Prostate gland (tissue), 2 donors: ENCODE measurements around the gene PDGFD.

Experiments
- POLR2AphosphoS5 ChIP-seq: sonication (generic); formaldehyde crosslinking; IDR thresholded peaks from one replicate; pipeline ENCODE4 v1.6.1; 2017; ENCODE audit warnings: antibody characterized with exemption
- TF ChIP-seq, protein P1 (sequence below), 4 experiments: fragments of 200-600 bp in 2 of 4; fragments of 450-650 bp in 2 of 4; sonication (generic) in 2 of 4; IDR thresholded peaks; 1 replicate in 3 of 4; 2 replicates in 1 of 4; pipeline ENCODE4 v1.5.1; 2016 to 2019; ENCODE audit warnings: antibody characterized with exemption in 4 of 4, mild to moderate bottlenecking in 2 of 4, moderate library complexity in 2 of 4

DNA sequence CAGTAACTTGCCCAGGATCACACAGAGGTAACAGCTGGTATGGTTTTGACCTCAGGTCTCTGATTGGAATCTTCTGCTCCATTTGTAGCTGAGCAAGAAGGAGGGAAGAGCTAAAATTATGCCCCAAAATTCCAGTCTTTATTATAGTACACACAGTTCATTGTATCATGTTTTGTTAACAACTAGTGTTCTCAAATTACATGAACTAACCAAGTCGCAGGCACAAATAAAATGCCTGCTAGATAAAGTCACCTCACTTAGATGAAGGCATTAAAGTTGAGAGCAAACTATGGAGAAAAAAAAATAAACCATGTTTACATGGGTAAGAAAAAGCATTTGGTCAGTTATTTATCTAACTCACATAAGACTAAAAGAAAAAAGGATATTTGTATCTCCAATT, 58.8 kb downstream of the PDGFD start:
- TF ChIP-seq POLR2AphosphoS5: no peak
- TF ChIP-seq, protein P1, sequence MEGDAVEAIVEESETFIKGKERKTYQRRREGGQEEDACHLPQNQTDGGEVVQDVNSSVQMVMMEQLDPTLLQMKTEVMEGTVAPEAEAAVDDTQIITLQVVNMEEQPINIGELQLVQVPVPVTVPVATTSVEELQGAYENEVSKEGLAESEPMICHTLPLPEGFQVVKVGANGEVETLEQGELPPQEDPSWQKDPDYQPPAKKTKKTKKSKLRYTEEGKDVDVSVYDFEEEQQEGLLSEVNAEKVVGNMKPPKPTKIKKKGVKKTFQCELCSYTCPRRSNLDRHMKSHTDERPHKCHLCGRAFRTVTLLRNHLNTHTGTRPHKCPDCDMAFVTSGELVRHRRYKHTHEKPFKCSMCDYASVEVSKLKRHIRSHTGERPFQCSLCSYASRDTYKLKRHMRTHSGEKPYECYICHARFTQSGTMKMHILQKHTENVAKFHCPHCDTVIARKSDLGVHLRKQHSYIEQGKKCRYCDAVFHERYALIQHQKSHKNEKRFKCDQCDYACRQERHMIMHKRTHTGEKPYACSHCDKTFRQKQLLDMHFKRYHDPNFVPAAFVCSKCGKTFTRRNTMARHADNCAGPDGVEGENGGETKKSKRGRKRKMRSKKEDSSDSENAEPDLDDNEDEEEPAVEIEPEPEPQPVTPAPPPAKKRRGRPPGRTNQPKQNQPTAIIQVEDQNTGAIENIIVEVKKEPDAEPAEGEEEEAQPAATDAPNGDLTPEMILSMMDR (IDR thresholded peaks at IDR 0.05): no peak
